NCI-H2029 (cell line): ENCODE measurements around the gene MLPH.
A peak's percentile ranks its signal among the peaks of the same experiment; 100 is the strongest.

Experiments used
- DNase-seq: peaks from one replicate; lab custom pipeline; 2025; lab: John Stamatoyannopoulos, UW

Gene MLPH

GRCh38 chr2:237486819-237487448 is at the start of gene MLPH:
MLPH (plus strand) TSS chr2:237487251; CDS start chr2:237493427, 6,176 bp downstream.
- DNase-seq: peak; percentile 15

- DNase-seq: no peak
These were observed 49.5 kb upstream of the MLPH start for GRCh38 chr2:237437566-237437965.

- peak; percentile 81 for DNase-seq
These were observed 48.7 kb upstream of the MLPH start for GRCh38 chr2:237438080-237438940.

GRCh38 chr2:237440819-237441281 is 46.2 kb upstream of the MLPH start:
- no peak for DNase-seq

- DNase-seq: no peak
These were observed 45.3 kb upstream of the MLPH start for GRCh38 chr2:237441605-237442274.

GRCh38 chr2:237444071-237444470 is 43.0 kb upstream of the MLPH start:
- DNase-seq: no peak

- no peak for DNase-seq
These were observed 41.3 kb upstream of the MLPH start for GRCh38 chr2:237445611-237446337.

- no peak for DNase-seq
These were observed 40.7 kb upstream of the MLPH start for GRCh38 chr2:237446338-237446665.

GRCh38 chr2:237447496-237447895 is 39.6 kb upstream of the MLPH start:
- no peak for DNase-seq

GRCh38 chr2:237448171-237448570 is 38.9 kb upstream of the MLPH start:
- no peak for DNase-seq

- DNase-seq: no peak
These were observed 38.4 kb upstream of the MLPH start for GRCh38 chr2:237448626-237449025.

GRCh38 chr2:237449193-237449881 is 37.7 kb upstream of the MLPH start:
- DNase-seq: peak; percentile 70

GRCh38 chr2:237450108-237450507 is 36.9 kb upstream of the MLPH start:
- DNase-seq: no peak

GRCh38 chr2:237450583-237450982 is 36.5 kb upstream of the MLPH start:
- no peak for DNase-seq

- no peak for DNase-seq
These were observed 35.2 kb upstream of the MLPH start for GRCh38 chr2:237451643-237452469.

- no peak for DNase-seq
These were observed 34.2 kb upstream of the MLPH start for GRCh38 chr2:237452861-237453260.

GRCh38 chr2:237453671-237454070 is 33.4 kb upstream of the MLPH start:
- peak; percentile 61 for DNase-seq

GRCh38 chr2:237455764-237456163 is 31.3 kb upstream of the MLPH start:
- no peak for DNase-seq

GRCh38 chr2:237456200-237456843 is 30.7 kb upstream of the MLPH start:
- peak; percentile 94 for DNase-seq

- DNase-seq: no peak
These were observed 29.6 kb upstream of the MLPH start for GRCh38 chr2:237457388-237457941.
